ENCODE measurements around the gene SLC22A13.
"Not testable (repeated sequence)": the region's sequence is repeated elsewhere in the genome, so short reads cannot be mapped to it uniquely, and the experiment has no call there.

SLC22A13 gene

DNA sequence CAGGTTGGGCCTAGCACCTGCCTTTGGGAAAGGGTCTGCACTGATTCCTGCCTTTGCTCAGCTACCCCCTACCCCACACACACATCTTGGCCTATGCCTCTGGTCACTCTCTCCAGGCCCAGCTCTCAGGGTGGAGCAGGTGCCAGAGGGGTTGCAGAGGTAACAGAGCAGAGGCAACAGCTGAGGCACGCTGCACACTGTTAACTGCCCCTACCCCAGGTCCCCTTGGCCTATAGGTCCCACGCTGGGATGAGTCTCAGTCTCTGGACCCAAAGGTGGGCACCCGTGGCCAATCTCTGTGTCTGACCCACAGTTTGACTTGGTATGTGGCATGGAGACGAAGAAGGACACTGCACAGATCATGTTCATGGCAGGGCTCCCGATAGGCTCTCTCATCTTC lies 41.3 kb downstream of the SLC22A13 start:
- no peak for DNase-seq

DNA sequence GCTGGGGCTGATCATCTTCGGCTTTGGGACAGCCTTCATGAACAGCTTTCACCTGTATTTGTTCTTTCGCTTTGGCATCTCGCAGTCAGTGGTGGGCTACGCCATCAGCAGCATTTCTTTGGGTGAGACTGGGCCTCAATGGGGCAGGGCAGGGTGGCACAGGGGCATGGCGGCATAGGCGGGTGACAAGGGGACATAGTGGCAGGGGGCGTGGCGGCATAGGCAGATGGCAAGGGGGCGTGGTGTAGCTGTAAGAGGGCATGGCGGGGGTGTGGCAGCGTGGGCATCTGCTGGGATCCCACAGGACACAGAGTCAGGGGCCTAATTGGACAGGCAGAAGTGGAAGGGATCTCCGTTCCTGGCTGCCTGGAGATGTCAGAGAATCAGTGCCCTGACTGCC lies 42.0 kb downstream of the SLC22A13 start:
- DNase-seq, result no peak

DNA sequence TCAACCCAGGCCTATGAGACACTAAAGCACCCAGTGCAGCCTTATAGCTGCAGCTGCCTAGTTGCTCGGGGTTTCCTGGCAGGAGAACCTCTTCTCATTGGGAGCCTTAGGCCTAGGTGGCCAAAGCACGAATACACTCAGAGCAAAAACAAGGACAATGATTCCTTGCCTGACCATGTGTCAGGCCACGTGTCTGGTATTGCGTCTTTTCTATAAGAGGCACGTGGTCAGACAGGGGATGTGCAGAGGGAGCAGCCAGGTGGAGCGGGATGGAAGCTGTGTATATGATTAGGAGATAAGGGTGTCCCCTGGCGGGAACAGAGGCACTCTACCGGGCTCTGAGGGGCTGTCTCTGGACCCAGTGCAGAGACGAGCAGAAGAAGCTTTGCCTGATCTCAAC lies 42.8 kb downstream of the SLC22A13 start:
- DNase-seq, result no peak

DNA sequence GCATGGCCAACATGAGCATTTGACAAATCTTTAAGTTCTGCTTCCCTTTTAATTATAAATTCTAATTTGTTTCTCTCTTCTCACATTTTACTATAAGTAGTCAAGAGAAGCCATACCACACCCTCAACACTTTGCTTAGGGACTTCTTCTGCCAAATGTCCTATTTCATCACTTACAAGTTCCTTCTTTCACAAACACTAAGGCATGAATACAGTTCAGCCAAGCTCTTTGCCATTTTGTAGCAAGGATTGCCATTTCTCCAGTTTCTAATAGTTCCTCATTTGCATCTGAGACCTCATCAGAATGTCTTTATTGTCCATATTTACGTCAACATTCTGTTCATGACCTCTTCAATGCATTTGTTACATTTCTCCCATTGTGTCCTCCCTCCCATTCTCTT lies 45.9 kb downstream of the SLC22A13 start:
- DNase-seq, result no peak

DNA sequence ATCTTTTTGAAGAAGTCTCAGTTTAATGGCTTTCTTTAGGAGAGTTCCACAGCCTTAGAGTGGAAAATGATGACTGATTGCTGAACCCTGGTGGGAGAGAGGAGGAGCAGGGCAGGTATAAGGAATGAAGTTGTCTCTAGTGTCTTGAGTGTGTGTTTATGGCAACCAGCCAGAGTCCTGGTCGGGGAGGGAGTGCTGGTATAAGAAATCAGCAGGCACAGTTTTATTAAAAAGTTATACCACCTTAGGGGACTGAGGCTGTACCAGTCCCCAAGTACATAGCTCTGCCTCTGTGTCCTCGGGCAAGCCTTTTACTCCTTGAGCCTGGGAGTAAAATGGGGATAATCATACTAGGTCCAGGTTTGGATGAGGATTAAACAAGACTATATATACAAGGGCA lies 46.3 kb downstream of the SLC22A13 start:
- DNase-seq, result no peak

DNA sequence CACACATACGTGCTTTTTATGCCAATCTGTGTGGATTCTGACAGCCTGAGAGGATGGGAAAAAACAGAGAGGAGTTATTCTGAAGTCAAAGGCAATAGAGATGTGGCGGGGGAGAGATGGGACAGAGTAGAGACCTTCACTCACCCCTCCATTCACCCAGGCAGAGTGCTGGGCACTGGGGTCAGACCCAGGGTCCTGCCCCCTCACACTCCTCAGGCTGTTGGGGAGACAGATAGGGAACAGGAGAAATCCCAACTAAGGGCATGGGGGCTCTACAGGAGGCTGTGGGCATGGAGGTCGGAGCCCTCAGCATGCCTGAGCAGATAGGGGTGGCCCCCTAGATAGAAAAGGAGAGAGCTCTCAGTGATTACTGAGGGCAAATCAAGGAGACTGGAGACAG lies 46.7 kb downstream of the SLC22A13 start:
- no peak for DNase-seq

DNA sequence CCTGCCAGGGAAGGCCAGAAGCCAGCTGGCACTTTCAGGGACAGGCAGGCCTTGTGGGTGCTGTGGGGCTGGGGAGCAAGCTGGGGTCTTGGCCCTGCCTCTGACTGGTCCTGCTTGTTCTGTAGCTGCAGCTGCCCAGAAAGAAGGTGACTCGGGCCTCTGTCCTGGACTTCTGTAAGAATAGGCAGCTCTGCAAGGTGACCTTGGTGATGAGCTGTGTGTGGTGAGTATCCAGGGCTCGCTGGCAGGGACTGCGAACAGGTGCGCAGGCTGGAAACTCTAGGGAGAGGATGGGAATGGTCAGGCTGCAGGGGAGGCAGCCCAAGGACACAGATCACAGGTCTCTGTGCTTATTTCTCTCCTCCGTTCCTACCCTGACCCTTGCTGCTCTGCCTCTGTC lies 47.7 kb downstream of the SLC22A13 start:
- no peak for DNase-seq

DNA sequence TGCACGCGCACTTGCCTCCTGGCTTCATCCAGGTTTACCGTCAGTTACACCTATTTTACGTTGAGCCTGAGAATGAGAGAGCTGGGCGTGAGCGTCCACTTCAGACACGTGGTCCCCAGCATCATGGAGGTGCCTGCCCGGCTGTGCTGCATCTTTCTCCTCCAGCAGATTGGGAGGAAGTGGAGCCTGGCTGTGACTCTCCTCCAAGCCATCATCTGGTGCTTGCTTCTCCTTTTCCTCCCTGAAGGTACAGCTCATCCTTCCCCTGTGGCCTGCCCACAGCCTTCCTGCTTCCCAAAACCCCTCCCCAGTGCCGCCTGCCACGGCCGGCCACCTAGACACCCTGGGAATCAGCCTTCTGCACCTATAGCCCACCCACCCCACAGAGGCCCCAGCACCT lies 48.1 kb downstream of the SLC22A13 start:
- DNase-seq, result no peak

DNA sequence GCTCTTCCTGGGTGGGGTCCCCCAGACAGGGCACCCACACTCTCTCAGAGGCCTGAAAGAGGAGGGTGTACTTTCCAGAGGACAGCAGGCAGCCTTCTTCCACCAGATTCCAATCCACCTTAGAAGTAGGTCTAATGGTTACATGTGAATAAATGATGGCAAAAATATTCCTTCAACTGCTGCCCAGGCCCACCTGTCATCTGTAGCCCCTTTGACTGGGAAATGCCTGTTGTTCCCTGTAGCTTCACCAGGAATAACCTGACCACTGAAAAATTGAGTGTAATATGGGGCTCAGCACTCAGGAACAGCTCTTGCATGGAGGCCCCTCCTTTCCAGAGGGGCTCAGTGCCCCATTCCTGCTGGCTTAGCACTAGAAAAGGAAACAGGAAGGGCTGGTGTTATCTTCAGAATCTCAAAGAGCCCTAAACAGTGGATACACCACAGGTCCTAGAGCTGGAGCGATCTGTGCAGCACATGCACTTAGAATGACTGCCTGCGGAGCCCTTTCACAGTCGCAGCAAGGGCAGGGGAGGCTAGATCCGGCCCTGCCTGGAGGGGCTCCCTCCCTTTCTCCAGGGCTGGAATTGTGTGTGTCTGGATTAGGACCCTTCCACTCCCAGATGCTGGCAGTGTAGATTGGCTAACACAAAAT lies 48.6 kb downstream of the SLC22A13 start:
- no peak for DNase-seq

DNA sequence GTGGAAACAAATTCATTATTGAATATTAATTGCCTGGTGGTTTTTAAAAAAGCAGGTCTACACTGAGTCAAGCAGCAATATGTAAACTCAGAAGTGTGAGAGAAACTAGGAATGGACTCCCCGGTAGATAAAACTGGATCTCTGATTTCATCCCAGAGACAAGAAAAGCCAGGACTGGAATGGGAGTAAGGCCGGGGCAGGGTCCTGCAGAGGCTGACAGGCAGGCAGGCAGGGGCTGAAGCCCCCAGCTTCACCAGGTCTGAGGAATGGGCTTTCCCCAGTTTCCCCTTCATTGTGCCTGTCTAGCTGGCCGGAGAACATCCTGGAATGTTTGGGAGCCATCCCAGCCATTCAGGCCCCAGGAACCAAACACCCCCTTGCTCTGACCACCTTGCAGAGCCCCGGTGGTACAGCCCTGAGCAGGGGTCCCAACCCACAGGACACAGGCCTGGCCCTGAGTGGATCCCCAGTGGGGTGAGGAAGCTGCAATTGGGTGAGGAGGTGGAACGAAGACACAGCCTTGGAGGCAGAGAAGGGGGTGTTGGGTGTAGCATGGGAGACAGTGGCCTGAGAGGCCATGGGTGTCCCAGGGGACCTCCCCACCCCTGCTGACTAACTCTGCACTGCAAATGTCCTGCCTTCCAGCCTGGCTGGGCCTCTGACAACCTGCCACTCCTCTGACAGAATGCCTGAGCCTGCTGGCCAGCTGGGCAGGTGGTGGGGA lies 49.3 kb downstream of the SLC22A13 start:
- DNase-seq, result no peak

DNA sequence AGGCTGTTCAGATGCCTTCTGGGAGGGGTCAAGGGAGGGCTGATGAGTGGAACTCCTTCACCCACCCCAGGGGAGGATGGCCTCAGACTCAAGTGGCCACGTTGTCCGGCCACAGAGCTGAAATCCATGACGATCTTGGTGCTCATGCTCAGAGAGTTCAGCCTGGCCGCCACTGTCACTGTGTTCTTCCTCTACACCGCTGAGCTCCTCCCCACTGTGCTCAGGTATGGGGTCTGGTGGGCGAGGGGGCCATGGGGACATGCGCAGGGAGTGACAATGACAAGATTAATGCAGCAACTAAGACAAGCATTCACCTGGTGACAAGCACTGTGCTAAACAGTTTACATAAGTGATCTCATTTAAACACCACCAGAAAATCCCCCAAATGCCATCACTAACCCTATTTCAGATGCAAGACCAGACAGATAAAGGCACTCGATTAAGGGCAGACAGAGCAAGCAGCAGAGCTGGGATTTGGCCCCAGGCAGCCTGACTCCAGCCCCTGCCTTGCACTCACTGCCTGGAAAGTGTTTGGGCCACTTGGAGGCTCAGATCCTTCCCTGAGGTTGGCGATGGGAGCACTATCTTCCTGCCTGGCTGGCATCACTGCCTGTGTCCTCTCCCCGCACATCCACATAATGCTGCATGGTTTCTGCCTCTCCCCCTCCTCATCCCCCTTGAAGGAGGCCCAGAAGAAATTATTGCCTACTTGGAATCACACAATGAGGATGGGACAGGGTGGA lies 50.0 kb downstream of the SLC22A13 start:
- no peak for DNase-seq

DNA sequence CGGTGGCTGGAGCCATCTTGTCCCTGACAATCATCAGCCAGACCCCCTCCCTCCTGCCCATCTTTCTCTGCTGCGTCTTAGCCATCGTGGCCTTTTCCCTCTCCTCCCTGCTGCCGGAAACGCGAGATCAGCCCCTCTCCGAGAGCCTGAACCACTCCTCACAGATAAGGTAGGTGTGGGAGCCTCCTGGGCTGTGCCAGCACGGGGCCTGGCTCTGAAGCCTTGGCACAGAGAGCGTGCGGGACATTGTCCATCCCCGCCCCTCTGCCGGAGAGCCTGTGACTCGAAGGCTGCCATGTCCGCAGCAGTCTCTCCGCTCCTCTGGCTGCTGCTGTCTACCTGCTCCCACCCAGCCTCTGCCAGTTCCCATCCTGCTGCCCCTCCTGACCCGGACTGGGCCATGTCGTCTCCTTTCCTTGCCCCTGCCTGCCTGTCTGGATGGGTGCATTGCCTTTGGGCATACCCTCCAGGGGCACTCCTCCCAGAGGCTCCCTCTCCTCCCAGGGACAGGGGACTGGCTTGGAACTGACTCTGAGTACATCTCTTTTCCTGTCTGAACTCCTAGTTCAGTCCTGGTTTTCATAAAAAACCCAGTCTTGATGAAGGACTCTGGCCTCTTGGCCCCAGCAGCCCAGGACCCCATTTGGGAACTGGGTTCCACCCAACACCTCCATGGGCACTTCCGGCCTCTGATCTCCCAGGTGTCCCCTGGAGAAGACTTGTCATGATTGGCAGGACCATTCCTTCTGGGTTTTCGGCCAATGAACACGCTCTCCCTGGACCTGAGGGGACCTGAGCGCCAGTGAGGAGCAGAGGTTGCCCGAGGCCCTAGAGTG lies 51.0 kb downstream of the SLC22A13 start:
- no peak for DNase-seq

DNA sequence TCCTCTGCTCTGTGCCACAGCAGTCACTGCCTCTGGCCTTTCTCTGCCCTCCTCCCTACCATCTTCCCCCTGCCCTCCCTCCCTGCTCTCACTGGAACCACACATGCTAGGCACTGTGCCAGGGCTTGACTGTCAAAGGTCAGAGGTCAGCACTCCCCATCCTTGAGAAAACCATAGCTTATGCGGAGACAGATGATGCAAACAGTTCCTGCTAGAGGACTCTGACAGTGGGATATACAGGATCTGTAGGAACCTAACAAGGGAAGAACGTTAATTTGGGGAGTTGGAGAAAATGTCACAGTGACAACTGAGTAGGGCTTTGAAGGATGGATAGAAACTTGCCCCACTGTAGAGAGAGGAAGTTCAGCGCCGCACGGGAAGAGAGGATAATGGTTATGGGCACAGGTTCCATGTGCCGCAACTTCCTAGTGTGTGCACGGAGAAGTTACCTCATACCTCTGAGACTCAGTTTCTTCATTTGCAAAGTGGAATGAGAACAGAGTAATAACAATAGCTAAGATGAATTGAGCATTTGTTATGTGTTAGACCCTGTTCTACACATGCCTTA lies 51.7 kb downstream of the SLC22A13 start:
- no peak for DNase-seq

DNA sequence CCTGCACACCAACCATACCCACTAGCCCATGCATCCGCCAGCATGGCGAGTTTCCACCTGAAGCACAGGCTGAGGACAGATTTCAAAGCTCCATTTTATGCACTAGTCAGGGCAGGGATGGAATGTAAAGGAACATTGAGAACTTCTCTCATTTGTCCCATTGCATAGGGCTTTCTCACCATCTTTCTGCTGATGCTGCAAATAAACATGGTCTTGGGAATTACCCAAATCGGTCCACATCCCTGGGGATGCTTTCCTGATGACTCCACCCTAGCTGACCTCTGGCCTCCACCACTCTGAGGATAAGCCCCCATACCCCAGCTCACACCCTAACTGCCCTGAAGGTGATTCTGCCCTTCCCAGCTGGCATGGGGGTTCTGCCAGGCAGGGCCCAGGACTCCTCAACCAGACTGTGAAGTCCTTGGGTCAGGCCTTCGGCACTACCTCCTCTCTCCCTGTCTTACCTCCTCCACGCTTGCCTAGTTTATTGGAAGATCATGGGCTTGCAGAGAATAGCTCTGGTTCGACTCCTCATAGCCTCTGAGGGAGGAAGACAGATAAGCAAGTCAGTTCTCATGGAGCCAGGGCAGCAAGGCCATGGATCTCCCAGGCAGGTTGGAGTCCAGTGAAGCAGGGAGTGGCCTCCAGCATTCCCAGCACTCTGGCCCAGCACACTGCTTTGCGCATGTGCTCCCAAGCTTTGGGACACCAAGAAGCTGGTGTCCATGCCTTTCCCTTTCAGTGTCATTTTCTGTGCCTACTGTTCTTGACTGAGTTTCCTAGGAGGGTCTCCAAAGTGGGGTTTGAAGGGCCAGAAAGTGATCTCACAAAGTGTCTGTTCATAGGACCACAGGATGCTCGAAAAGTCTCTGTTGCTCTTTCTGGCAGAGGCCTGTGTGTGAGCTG lies 53.4 kb downstream of the SLC22A13 start:
- DNase-seq, result no peak

DNA sequence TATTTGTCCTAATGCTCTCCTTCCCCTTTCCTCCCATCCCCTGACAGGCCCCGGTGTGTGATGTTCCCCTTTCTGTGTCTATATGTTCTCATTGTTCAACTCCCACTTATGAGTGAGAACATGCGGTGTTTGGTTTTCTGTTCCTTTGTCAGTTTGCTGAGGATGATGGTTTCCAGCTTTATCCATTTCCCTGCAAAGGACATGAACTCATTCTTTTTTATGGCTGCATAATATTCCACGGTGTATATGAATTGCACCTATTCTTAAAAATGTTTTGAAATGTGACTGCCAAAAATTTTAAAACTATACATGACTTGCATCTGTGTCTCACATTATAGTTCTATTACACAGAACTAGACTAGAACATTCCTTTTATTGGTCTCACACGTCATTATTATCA lies 55.0 kb downstream of the SLC22A13 start:
- not testable (repeated sequence) for DNase-seq

DNA sequence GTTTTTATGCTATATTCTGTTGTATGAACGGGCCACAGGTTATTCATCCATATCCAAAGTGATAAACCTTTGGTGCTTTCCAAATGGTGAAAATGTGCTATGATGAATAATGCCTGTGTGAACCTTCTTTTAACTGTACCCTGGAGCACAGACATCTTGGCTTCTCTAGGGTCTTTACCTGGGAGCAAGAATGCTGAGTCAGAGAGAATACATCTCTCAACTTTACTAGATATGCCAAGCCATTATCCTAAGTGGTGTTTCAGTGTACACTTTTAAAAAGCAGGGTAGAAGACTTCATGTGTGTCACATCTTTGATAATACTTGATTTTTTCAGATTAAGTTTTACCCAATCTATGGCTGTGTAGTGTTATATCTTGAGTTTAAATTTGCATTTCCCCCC lies 57.4 kb downstream of the SLC22A13 start:
- DNase-seq, result no peak

DNA sequence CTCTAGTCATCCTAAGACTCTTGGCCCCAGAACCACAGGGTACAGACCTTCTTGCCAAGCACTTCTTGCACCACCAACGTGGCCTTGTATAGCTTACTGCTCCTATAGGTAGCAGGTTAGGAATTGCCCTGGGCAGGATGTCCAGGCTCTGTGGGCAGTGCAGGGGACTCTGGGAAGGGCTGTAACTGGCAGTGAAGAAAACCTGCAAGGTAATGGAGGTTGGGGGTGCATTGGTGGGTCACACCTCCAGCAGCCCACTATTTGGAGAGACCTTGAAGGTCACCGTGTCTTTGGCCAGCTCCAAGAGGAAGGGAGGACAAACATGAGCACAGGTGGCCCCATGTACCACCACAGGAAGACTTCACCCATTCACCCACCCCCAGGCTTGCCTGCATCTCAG lies 59.6 kb downstream of the SLC22A13 start:
- no peak for DNase-seq

DNA sequence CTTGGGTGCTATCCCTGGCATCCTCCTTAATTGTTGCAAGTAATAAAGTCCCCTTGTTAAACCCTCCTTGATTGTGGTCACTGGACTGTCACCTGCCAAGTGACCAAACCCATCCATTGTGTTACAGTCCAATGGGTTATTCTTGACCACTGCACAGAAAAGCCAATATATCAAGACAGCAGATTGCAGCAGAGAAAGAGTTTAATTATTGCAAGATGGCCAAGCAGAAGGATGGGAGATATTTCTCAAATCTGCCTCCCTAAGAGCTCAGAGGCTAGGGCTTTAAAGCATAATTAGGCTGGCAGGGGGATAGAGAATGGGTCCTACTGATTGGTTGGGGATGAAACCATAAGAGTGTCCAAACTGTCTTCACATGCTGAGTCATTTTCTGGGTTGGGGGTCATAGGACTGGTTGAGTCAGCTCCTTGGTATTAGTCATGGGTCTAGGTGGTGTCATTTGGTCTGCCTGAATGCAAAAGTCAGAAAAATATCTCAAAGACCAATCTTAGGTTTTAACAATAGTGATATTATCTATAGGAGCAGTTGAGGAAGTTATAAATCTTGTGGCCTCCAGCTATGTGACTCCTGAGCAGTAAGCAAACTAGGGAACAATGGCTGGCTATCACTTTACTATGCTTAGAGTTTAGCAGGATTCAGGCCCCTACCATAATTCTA lies 61.9 kb downstream of the SLC22A13 start:
- DNase-seq, result no peak
